ENCODE measurements around the gene MAML3.

Gene MAML3

GRCh38 chr4:139732991-139733570 is 420.9 kb downstream of the MAML3 start:
- TF ChIP-seq POLR2AphosphoS5 (IDR thresholded peaks at IDR 0.05; ENCODE audit: low read depth, low read length) (no peak), REST (IDR thresholded peaks at IDR 0.05; ENCODE audit: insufficient read depth in 1 of 2, low read depth in 2 of 2, low read length in 2 of 2) (no peak), TAF1 (IDR thresholded peaks at IDR 0.05; ENCODE audit: borderline replicate concordance, insufficient read depth, low read length) (no peak), FOXP2 (optimal IDR thresholded peaks at IDR 0.05; ENCODE audit: borderline replicate concordance, extremely low read depth, extremely low read length, insufficient read depth) (no peak), SIN3A (IDR thresholded peaks at IDR 0.05; ENCODE audit: borderline replicate concordance, insufficient read depth, low read length) (no peak)

- TF ChIP-seq REST (IDR thresholded peaks at IDR 0.05; ENCODE audit: insufficient read depth in 1 of 2, low read depth in 2 of 2, low read length in 2 of 2) (no peak), POLR2AphosphoS5 (IDR thresholded peaks at IDR 0.05; ENCODE audit: low read depth, low read length) (no peak), FOXP2 (optimal IDR thresholded peaks at IDR 0.05; ENCODE audit: borderline replicate concordance, extremely low read depth, extremely low read length, insufficient read depth) (no peak), TAF1 (IDR thresholded peaks at IDR 0.05; ENCODE audit: borderline replicate concordance, insufficient read depth, low read length) (no peak), SIN3A (IDR thresholded peaks at IDR 0.05; ENCODE audit: borderline replicate concordance, insufficient read depth, low read length) (no peak)
Observed at GRCh38 chr4:139728840-139729239, 425.1 kb downstream of the MAML3 start.

GRCh38 chr4:139728146-139728545 is 425.8 kb downstream of the MAML3 start:
- TF ChIP-seq POLR2AphosphoS5 (IDR thresholded peaks at IDR 0.05; ENCODE audit: low read depth, low read length) (no peak), REST (IDR thresholded peaks at IDR 0.05; ENCODE audit: insufficient read depth in 1 of 2, low read depth in 2 of 2, low read length in 2 of 2) (no peak), SIN3A (IDR thresholded peaks at IDR 0.05; ENCODE audit: borderline replicate concordance, insufficient read depth, low read length) (no peak), TAF1 (IDR thresholded peaks at IDR 0.05; ENCODE audit: borderline replicate concordance, insufficient read depth, low read length) (no peak), FOXP2 (optimal IDR thresholded peaks at IDR 0.05; ENCODE audit: borderline replicate concordance, extremely low read depth, extremely low read length, insufficient read depth) (no peak)

- TF ChIP-seq POLR2AphosphoS5 (IDR thresholded peaks at IDR 0.05; ENCODE audit: low read depth, low read length) (no peak), REST (IDR thresholded peaks at IDR 0.05; ENCODE audit: insufficient read depth in 1 of 2, low read depth in 2 of 2, low read length in 2 of 2) (no peak), FOXP2 (optimal IDR thresholded peaks at IDR 0.05; ENCODE audit: borderline replicate concordance, extremely low read depth, extremely low read length, insufficient read depth) (no peak), SIN3A (IDR thresholded peaks at IDR 0.05; ENCODE audit: borderline replicate concordance, insufficient read depth, low read length) (no peak), TAF1 (IDR thresholded peaks at IDR 0.05; ENCODE audit: borderline replicate concordance, insufficient read depth, low read length) (no peak)
Observed at GRCh38 chr4:139726615-139727014, 427.4 kb downstream of the MAML3 start.
